Chondrocyte (in vitro differentiated cells): Measurements from ENCODE around the gene IL19. TPM values are rescaled to one million over a fixed set of nuclear protein-coding genes. Genes with fewer than 3 reads are reported as not detected.

Source experiments
- DNase-seq: peaks from one replicate; pipeline ENCODE4 v3.0.0; 2021; ENCODE audit warnings: mixed read lengths, low spot score
- H3K27ac Mint-ChIP-seq: one replicate; pipeline ENCODE4 v1.8.0; 2021; ENCODE audit warnings: mild to moderate bottlenecking, moderate library complexity, mixed read lengths; ENCODE audit not compliant: unreplicated experiment
- H3K27me3 Mint-ChIP-seq: 2 replicates; pipeline ENCODE4 v1.8.0; 2021; ENCODE audit warnings: low read depth, mixed read lengths
- H3K36me3 Mint-ChIP-seq: 2 replicates; pipeline ENCODE4 v1.8.0; 2021; ENCODE audit warnings: low read depth, mixed read lengths
- H3K4me1 Mint-ChIP-seq: 2 replicates; pipeline ENCODE4 v1.8.0; 2021; ENCODE audit warnings: low read depth, mild to moderate bottlenecking, mixed read lengths
- H3K4me3 Mint-ChIP-seq: one replicate; pipeline ENCODE4 v1.8.0; 2021; ENCODE audit warnings: mild to moderate bottlenecking, moderate library complexity, mixed read lengths; ENCODE audit not compliant: unreplicated experiment
- H3K9me3 Mint-ChIP-seq: 2 replicates; pipeline ENCODE4 v1.8.0; 2021; ENCODE audit warnings: low read depth, mixed read lengths
- CTCF ChIP-seq: fragments of 200-600 bp; sonication (generic); IDR thresholded peaks from 2 replicates; pipeline ENCODE4 v1.5.0; 2021; ENCODE audit warnings: antibody characterized with exemption, mild to moderate bottlenecking, moderate library complexity
- long read RNA-seq: library from polyadenylated mRNA; stranded (forward); transcript quantifications from one replicate; pipeline ENCODE4 v2.0.0, GENCODE V29; 2021
- total RNA-seq: library from RNA; stranded (reverse); gene quantifications from 3 replicates; pipeline ENCODE4 v1.2.1, GENCODE V29; 2021

The IL19 gene
- total RNA-seq, result not detected in 3 replicates
- long read RNA-seq, result 0 reads

DNA sequence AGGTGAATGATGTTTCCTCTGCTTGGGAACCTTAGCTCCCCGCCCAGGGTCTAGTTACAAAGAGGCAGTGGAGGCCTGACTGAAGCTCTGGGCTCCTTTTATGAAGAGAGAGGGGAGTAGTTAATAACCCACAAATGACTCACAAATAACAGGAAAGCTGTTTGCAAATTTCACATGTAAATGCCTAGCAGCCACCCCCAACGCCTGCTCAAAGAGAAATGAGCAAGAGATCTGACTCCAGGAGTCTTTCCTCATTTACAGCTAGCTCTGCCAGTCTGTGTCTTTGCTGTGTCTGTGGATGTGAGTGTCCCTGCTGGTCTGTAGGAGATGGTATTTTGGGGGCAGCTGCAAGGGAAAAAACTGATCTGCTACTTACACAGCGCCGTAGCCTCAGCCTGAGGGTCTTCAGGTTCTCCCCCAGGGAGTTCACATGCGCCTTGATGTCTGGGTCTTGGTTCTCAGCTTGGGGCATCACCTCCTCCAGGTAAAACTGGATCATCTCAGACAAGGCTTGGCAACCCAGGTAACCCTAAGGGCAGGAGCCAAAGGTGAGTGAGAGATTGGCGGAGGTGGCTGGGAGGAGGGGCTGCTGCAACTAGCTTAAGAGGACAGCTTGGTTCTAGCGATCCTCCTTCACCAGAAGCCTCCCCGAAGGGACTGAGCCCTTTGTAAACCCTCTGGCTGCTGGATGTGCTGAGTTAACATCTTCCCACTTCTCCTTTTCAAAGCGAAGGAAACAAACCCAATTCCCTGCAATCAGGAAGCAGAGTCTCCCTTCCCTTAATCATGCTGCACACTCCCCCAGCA, at the start of gene IL19:
Gene IL19 (plus strand): TSS at position 243 of the 807 bp plus-strand sequence. CDS start 65,890 bp downstream, outside the sequence.
- Mint-ChIP-seq H3K27ac (no peak within 1 kb of the TSS), H3K27me3 (peaks cover 33% of the 10 kb centered on the region), H3K9me3 (no peaks in the 10 kb centered on the region), H3K4me3 (no peak within 1 kb of the TSS), H3K4me1 (peaks cover 7% of the 10 kb centered on the region), H3K36me3 (no peaks in the 10 kb centered on the region)
- TF ChIP-seq CTCF, result no peak
- DNase-seq, result no peak

- Mint-ChIP-seq H3K27me3 (no peaks in the 10 kb centered on the region), H3K27ac (no peak overlapping the region), H3K4me1 (peaks cover 39% of the 10 kb centered on the region), H3K9me3 (no peaks in the 10 kb centered on the region), H3K4me3 (no peak overlapping the region), H3K36me3 (no peaks in the 10 kb centered on the region)
- no peak for DNase-seq
- TF ChIP-seq CTCF, result no peak
These were observed 49.1 kb upstream of the IL19 start for GRCh38 chr1:206721454-206721853.

DNA sequence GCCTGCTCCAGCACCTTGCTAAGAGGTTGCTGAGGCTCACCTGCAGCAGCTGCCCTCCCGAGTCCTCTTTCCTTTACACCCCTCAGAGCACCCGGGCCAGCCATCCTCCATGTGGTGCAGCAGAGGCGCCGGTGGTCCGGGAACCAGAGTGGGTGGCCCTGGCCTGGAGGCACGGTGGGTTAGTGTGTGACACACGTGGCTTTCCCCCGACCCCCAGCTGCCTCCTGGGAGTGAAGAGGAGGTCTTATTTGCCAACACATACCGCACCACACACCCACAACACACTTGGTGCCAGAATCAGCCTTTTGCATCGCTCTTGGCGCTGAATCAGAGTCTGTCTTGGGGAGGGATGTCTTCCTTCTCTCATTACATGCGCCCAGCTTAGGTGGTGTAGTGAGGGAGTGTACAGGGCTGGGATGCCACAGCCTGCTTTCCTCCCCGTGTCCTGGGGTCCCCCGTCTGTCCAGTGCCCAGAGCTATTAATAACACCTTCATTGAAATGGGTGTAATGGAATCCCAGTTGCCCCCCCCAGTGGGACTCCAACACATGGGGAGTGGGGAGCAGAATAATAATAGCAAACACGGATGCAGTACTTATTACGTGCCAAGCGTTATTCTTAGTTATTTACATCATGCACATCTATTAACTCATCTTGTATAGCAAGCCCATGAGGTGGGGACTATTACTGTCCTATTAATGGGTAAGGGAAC, 47.7 kb upstream of the IL19 start:
- H3K9me3 Mint-ChIP-seq, result no peaks in the 10 kb centered on the region
- peaks cover 30% of the 10 kb centered on the region for H3K4me1 Mint-ChIP-seq
- no peaks in the 10 kb centered on the region for H3K27me3 Mint-ChIP-seq
- TF ChIP-seq CTCF, result no peak
- no peaks in the 10 kb centered on the region for H3K36me3 Mint-ChIP-seq
- H3K4me3 Mint-ChIP-seq, result no peak overlapping the region
- DNase-seq, result no peak
- no peak overlapping the region for H3K27ac Mint-ChIP-seq

DNA sequence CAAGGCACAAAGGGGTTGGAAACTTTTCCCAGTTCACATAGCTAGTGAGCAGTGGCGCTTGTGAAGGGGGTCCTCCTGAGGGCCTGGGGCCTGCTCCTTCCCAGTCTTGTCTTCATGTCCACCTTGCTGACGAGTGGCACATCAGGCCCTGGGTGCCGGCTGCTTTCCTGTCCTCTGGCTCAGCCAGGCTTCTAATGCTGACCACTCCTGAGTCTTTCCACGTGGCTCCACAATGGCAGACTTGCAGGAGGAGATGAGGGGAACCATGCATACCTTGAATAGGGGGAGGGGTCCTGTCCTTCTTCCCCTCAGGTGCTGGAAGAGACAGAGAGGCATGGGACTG, 47.1 kb upstream of the IL19 start:
- Mint-ChIP-seq H3K27ac (peak overlapping the region; percentile 91), H3K9me3 (no peaks in the 10 kb centered on the region), H3K4me1 (peaks cover 30% of the 10 kb centered on the region), H3K27me3 (no peaks in the 10 kb centered on the region), H3K4me3 (no peak overlapping the region), H3K36me3 (no peaks in the 10 kb centered on the region)
- TF ChIP-seq CTCF, result no peak
- DNase-seq, result no peak

DNA sequence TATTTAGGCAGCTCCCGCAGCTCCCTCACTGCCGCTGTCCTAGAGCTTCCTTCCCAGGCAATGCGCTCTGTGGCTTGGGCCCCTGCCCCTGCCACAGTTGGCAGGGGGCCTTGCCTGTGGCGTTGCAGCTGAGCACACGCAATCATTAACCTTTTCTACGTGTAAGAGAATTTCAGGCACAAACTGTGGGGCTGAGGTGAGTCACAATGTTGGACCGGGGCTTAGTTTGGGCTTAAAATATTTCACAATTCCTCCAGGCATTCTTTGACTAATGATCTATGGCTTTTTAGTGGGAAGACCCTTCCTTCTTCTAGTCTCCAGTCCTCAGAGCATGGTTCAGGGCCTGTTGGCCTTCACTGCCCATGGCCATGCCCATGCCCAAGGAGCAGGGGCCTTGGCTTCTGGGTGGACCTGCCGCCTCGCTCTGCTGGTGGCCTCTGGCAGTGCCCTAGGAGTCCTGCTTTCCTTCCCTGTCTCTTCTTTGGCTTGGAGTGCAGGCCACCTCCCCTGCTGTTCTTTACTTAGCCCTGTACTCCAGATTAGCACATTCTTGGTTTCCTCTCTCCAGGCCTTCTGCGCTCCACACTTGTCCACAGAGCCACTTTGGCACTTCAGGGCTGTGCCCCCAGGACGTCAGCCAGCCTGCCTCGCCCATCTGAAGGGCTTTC, 46.6 kb upstream of the IL19 start:
- no peak for TF ChIP-seq CTCF
- H3K27ac Mint-ChIP-seq, result peak overlapping the region; percentile 91
- no peaks in the 10 kb centered on the region for H3K27me3 Mint-ChIP-seq
- no peaks in the 10 kb centered on the region for H3K36me3 Mint-ChIP-seq
- no peak for DNase-seq
- H3K9me3 Mint-ChIP-seq, result no peaks in the 10 kb centered on the region
- no peak overlapping the region for H3K4me3 Mint-ChIP-seq
- peaks cover 30% of the 10 kb centered on the region for H3K4me1 Mint-ChIP-seq
